Embryonic facial prominence (tissue), 1 donor: ENCODE results near the gene DYNLT2.
A peak's percentile ranks its signal among the peaks of the same experiment; 100 is the strongest.
"Not testable (repeated sequence)": the region's sequence is repeated elsewhere in the genome, so short reads cannot be mapped to it uniquely, and the experiment has no call there.

Experiments used
- DNase-seq: peaks from one replicate; pipeline ENCODE4 v3.0.0-alpha.2; 2016; ENCODE audit errors: extremely low spot score

The DYNLT2 gene

DNA sequence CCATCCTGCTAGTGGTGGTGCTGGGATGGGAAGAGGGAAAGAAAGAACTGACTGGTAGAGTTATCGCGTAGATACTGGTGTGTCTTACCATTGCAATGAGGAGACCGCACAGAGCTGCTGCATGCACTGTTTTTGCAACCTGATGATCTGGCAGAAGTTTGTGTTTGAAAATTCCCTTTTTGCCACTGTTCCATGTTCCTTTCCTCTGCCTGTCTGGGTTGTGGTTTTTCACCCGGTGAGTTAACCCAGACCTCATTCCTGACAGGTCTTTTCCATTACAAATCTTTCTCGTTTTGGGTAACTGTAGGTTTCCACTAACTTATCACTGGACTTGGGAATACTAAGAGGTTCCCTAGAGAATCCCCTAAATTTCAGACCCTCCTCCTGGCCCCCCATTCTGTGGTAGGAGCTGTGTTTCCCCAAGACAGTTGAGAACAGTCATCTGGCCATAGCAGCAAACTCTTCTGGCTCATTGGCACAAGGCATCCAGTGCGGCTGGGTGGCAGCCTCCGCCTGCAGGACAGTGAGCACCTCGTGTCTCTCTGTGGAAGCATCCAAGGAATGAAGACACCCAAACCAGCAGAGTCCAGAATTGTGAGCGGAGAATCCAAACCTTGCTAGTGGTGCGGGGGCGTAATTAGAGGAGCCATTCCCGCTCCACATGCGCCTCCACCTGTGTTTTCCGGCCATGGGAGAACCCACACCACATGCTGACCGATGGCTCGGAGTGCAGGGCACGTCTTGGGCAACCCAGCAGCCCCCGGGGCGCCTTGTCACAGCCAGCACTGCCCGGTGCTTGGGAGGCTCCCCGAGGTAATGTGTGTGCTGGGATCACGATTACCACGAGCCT lies 32.8 kb upstream of the DYNLT2 start:
- no peak for DNase-seq

DNA sequence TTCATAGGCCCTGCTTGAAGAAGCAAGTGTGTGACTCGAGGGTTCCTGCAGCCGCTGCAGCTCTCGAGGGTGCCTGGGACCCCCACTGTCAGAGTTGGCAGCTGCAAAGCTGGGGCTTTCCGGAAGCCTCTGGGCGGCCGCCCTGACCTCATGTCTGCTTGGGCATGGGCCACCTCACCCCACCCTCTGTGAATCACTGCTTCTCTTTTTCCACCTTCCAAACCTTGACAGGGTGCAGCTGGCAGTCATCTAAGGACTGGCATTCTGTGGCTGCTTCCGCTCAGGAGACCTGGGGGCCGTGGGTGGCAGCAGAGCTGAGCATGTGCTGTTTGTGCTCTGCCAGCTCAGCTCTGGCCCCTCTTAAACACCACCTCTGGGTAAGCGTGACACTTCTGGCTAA lies 32.0 kb upstream of the DYNLT2 start:
- DNase-seq = no peak

- DNase-seq = no peak
Measured at GRCh38 chr6:169782966-169783365, 31.6 kb upstream of the DYNLT2 start.

- no peak for DNase-seq
Measured at GRCh38 chr6:169780571-169781091, 29.3 kb upstream of the DYNLT2 start.

- DNase-seq = no peak
Measured at GRCh38 chr6:169779896-169780295, 28.5 kb upstream of the DYNLT2 start.

DNA sequence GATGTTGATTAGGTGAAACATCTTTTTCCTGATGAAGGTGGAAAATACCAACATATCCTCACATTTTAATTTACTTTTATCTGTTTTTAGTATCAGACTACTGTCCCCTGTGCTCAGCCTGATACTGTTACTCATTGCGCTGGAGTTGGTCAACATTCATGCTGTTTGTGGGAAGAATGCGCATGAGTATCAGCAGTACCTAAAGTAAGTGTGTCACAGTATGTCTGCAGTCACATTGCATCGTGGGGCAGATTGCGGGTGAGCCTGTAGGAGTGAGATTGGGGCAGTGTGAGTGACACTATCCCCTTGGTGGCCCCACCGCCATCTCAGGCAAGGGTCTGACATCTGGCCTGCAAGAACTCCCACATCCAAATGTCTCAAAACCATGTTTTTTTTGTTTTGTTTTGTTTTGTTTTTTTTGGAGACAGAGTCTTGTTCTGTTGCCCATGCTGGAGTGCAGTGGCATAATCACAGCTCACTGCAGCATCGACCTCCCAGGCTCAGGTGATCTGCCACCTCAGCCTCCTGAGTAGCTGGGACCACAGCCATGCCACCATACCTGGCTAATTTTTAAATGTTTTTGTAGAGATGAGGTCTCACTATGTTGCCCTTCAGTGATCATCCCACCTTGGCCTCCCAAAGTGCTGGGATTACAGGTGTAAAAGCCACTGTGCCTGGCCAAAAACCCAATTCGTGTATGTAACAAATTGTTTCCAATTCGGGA lies 27.9 kb upstream of the DYNLT2 start:
- DNase-seq = no peak

- no peak for DNase-seq
Measured at GRCh38 chr6:169778646-169779045, 27.3 kb upstream of the DYNLT2 start.

DNA sequence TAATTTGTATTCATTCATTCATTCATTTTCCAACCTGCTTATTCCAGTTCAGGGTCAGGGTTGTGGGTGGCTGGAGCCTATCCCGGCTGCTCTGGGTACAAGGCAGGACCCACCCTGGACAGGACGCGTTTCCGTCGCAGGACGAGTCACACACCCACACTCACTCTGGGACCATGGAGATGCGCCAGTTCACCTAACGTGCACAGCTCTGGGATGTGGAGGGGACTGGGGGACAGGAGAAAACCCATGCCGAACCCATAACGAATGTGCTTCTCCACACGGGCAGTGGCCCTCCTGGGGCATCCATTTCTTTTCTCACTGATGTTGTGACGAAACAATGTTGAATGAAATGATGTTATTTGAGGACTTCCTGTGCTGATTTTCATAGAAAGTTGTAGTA lies 26.5 kb upstream of the DYNLT2 start:
- no peak for DNase-seq

GRCh38 chr6:169776379-169776778 lies 25.0 kb upstream of the DYNLT2 start:
- DNase-seq = no peak

DNA sequence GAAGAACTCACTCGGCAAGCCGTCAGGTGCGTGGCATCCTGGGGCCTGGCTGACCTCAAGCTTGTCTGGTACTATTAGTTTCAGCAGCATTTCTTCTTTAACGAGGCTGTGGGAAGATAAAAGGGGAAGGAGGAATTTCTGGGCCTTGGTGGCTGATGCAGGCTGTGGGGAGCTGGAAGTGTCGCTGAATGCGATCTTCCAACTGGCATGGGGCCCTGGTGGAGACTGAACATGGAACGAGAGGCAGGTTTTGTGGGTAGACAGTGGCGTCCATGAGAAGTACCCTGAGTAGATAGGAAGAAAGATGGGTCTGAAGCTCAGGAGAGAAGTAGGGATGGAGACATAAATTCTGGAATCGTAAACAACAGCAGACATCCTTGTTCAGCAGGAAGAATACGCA lies 23.9 kb upstream of the DYNLT2 start:
- no peak for DNase-seq

DNA sequence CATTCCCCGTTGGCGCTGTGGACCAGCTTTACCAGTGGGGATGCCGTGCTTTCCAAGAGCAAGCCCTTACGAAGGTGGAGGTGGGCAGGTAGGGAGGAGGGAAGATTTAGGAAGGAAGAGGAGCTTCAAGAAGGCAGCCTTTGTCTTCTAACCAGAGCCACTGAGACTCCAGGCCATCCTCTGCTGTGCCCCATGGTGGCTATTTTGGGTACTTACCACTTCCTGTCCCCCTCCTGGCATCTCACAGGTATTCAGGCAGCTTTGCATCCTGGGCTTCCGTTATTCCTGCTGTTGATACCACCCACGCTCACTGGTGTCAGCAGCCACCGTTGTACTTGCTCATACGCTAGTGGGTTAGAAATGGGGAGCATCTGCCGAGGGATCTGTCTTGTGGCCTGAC lies 23.0 kb upstream of the DYNLT2 start:
- no peak for DNase-seq

- no peak for DNase-seq
Measured at GRCh38 chr6:169766921-169767736, 15.8 kb upstream of the DYNLT2 start.

DNA sequence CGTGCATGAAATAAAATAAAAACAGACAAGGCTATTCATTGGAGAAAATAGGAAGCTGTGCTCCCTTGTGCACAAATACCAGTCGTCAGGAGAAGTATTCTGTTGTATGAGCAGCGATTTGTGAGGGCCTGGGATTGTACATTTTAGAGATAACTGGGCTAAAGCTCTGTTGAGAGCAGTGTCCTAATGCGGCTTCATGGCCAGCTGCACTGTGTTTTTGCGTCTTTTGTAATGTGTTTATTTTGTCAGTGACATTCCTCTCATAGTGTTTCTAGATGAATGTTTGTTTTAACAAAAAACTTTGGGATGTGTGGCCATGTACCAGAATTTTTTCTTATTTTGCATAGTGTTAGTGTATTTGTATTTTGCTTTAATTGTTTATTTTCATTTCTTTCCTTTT lies 14.9 kb upstream of the DYNLT2 start:
- no peak for DNase-seq

DNA sequence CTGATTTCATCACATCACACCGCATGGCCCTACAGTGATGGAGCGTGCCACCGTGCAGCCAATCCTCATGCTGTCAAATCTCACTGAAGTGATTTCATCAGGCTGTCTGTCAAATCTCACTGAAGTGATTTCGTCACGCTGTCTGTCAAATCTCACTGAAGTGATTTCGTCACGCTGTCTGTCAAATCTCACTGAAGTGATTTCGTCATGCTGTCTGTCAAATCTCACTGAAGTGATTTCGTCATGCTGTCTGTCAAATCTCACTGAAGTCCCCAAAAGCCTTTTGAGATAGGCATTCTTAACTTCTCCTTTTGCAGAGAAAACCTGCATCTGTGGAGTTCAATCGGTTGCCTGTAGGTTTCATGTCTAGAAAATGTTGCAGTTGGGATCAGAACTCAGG lies 14.4 kb upstream of the DYNLT2 start:
- not testable (repeated sequence) for DNase-seq

DNA sequence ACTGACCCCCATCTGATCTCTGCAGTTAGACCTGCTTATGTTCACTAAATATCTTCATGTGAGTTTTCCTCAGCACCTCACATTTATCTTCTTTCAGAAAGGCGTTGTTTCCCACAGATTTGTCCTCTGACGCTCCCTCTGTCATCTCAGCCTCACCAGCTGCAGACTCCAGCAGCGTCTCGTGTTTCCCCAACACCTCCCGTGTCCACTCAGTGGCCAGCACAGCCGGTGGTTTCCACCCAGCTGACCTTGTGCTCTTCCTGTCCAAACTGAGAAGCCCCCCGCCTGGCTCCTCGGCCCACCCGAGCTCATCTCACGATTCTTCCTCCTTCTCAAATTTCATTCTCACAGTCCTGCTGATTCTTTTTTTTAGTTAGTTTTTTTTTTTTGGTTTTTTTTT lies 12.5 kb upstream of the DYNLT2 start:
- no peak for DNase-seq

- DNase-seq = no peak
Measured at GRCh38 chr6:169763308-169763707, 11.9 kb upstream of the DYNLT2 start.

DNA sequence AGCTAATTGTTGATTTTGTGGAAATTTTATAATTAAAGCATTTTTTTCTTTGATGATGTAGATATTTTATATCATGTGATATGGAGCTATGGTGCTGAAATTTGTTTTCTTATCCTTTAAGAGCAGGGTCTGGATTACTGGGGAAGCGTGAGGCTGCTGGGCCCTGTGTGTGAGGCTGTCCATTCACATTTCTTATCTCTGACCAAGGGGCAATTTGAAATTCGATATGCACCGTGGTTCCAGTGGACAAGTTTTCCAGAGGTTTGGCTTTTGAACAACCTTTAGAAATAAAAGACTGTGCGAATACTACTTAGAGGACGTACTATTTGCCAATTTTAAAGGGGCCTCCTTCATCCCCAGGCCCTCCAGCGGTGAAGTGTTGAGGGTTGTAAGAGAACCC lies 3.8 kb upstream of the DYNLT2 start:
- no peak for DNase-seq

- DNase-seq = peak; percentile 18
Measured at GRCh38 chr6:169752074-169752623, 777 bp upstream of the DYNLT2 start.

GRCh38 chr6:169746556-169746955 lies 4.8 kb downstream of the DYNLT2 start:
- DNase-seq = no peak

- DNase-seq = no peak
Measured at GRCh38 chr6:169745405-169745804, 6.0 kb downstream of the DYNLT2 start.

- no peak for DNase-seq
Measured at GRCh38 chr6:169741344-169741743, 10.0 kb downstream of the DYNLT2 start.

- DNase-seq = no peak
Measured at GRCh38 chr6:169738976-169739529, 12.3 kb downstream of the DYNLT2 start.
